HepG2 (cell line): Measurements from ENCODE around the gene BPIFB6. TPM values are rescaled to one million over a fixed set of nuclear protein-coding genes. Genes with fewer than 3 reads are reported as not detected.
A peak's percentile ranks its signal among the peaks of the same experiment; 100 is the strongest.

Experiments
- AGO2 ChIP-seq: fragments of 200-400 bp; formaldehyde crosslinking; optimal IDR thresholded peaks from 2 replicates; pipeline ENCODE3; 2017; ENCODE audit warnings: mild to moderate bottlenecking, low read depth, low read length, moderate library complexity
- AKAP8 ChIP-seq: sonication (generic); formaldehyde crosslinking; IDR thresholded peaks from 2 replicates; pipeline ENCODE4 v1.5.1; 2020; ENCODE audit warnings: mild to moderate bottlenecking, missing genetic modification reagents
- JUND ChIP-seq: sonication (generic); formaldehyde crosslinking; IDR thresholded peaks from 2 replicates; pipeline ENCODE4 v1.8.0; 2022; ENCODE audit warnings: mild to moderate bottlenecking, missing genetic modification reagents
- KDM5B ChIP-seq: sonication (generic); formaldehyde crosslinking; IDR thresholded peaks from 2 replicates; pipeline ENCODE4 v1.4.0; 2020; ENCODE audit warnings: missing genetic modification reagents, mild to moderate bottlenecking, borderline replicate concordance
- KLF11 ChIP-seq: IDR thresholded peaks from 2 replicates; pipeline ENCODE4 v1.6.1; 2016; ENCODE audit warnings: missing compliant biosample characterization
- MAFG ChIP-seq: sonication (generic); formaldehyde crosslinking; IDR thresholded peaks from 2 replicates; pipeline ENCODE4 v1.5.1; 2020; ENCODE audit warnings: mild to moderate bottlenecking, missing genetic modification reagents
- MEIS1 ChIP-seq: sonication (generic); formaldehyde crosslinking; IDR thresholded peaks from 2 replicates; pipeline ENCODE4 v1.9.0; 2021; ENCODE audit warnings: mild to moderate bottlenecking, missing genetic modification reagents, moderate library complexity, borderline replicate concordance
- SAFB2 ChIP-seq: sonication (generic); formaldehyde crosslinking; IDR thresholded peaks from 2 replicates; pipeline ENCODE4 v1.5.1; 2020; ENCODE audit warnings: missing genetic modification reagents, low read depth, mild to moderate bottlenecking, borderline replicate concordance
- ZMYM2 ChIP-seq: sonication (generic); formaldehyde crosslinking; IDR thresholded peaks from 2 replicates; pipeline ENCODE4 v1.8.0; 2022; ENCODE audit warnings: mild to moderate bottlenecking, missing genetic modification reagents
- ZNF276 ChIP-seq: sonication (generic); formaldehyde crosslinking; IDR thresholded peaks from 2 replicates; pipeline ENCODE4 v1.4.0; 2020; ENCODE audit warnings: mild to moderate bottlenecking, low read depth, missing genetic modification reagents
- ZNF619 ChIP-seq: sonication (generic); formaldehyde crosslinking; IDR thresholded peaks from 2 replicates; pipeline ENCODE4 v1.4.0; 2020; ENCODE audit warnings: mild to moderate bottlenecking, missing genetic modification reagents
- ZNF768 ChIP-seq: sonication (generic); formaldehyde crosslinking; IDR thresholded peaks from 2 replicates; pipeline ENCODE4 v1.4.0; 2020; ENCODE audit warnings: missing genetic modification reagents
- ZNF776 ChIP-seq: sonication (generic); formaldehyde crosslinking; IDR thresholded peaks from 2 replicates; pipeline ENCODE4 v1.4.0; 2020; ENCODE audit warnings: mild to moderate bottlenecking, missing genetic modification reagents
- ZNF839 ChIP-seq: sonication (generic); formaldehyde crosslinking; IDR thresholded peaks from 2 replicates; pipeline ENCODE4 v1.4.0; 2020; ENCODE audit warnings: missing genetic modification reagents, mild to moderate bottlenecking, borderline replicate concordance
- polyA plus RNA-seq, 8 experiments: library from polyadenylated mRNA; depleted of rRNA in 3 of 8; stranded (reverse) in 7 of 8; unstranded in 1 of 8; fragments of >200 nt; fragmentation: Illumina TruSeq in 4 of 8; extraction: Trizol in 4 of 8; gene quantifications; 2 replicates each; pipeline versions ENCODE4 v1.2.1 to v1.2.3, GENCODE V29; 2011 to 2016; ENCODE audit warnings: low read depth in 4 of 8, missing spikeins in 1 of 8, mixed read lengths in 1 of 8; ENCODE audit not compliant: insufficient read depth in 1 of 8
- total RNA-seq, 5 experiments: library from RNA; depleted of rRNA; stranded (reverse); fragments of >200 nt; fragmentation: Illumina TruSeq; extraction: Trizol; gene quantifications; 2 replicates each; pipeline ENCODE4 v1.2.3, GENCODE V29; 2016; ENCODE audit warnings: low read depth in 1 of 5
- TF ChIP-seq, protein P1 (sequence below): sonication (generic); formaldehyde crosslinking; IDR thresholded peaks from 2 replicates; pipeline ENCODE4 v1.5.0; 2020; ENCODE audit warnings: missing genetic modification reagents, mild to moderate bottlenecking, borderline replicate concordance
- TF ChIP-seq, protein P2 (sequence below), 2 experiments: sonication (generic) in 1 of 2; formaldehyde crosslinking in 1 of 2; IDR thresholded peaks; 2 replicates each; pipeline versions ENCODE4 v1.6.1 to v1.9.0; 2014 to 2022; ENCODE audit warnings: antibody characterized with exemption in 1 of 2, borderline replicate concordance in 1 of 2, inconsistent platforms in 1 of 2, low read depth in 1 of 2, missing genetic modification reagents in 1 of 2
- TF ChIP-seq, protein P3 (sequence below): sonication (generic); formaldehyde crosslinking; IDR thresholded peaks from 2 replicates; pipeline ENCODE4 v1.4.0; 2020; ENCODE audit warnings: missing genetic modification reagents

The BPIFB6 gene
- total and polyA plus RNA-seq, 2 of the 13 experiments (the other 11 are each of a cell fraction or from before 2014, with no cell fraction given) = 0.13 to 1.7 TPM

- TF ChIP-seq ZNF276 (CRISPR knock-in tag) (no peak), ZMYM2 (CRISPR knock-in tag) (0 out of 2 replicates have a peak, but pooled peaks have one; percentile 14), ZNF839 (no peak), MAFG (CRISPR knock-in tag) (no peak), ZNF619 (0 out of 2 replicates have a peak, but pooled peaks have one; percentile 23), AKAP8 (CRISPR knock-in tag) (peak; percentile 56; the same call in 1 of the 2 replicates), JUND (CRISPR knock-in tag) (no peak), MEIS1 (0 out of 2 replicates have a peak, but pooled peaks have one; percentile 33), KLF11 (no peak), SAFB2 (CRISPR knock-in tag) (0 out of 2 replicates have a peak, but pooled peaks have one; percentile 62), AGO2 (peak; percentile 98), ZNF768 (CRISPR knock-in tag) (peak; percentile 98), ZNF776 (0 out of 2 replicates have a peak, but pooled peaks have one; percentile 53), KDM5B (CRISPR knock-in tag) (0 out of 2 replicates have a peak, but pooled peaks have one; percentile 41)
- TF ChIP-seq, protein P1, sequence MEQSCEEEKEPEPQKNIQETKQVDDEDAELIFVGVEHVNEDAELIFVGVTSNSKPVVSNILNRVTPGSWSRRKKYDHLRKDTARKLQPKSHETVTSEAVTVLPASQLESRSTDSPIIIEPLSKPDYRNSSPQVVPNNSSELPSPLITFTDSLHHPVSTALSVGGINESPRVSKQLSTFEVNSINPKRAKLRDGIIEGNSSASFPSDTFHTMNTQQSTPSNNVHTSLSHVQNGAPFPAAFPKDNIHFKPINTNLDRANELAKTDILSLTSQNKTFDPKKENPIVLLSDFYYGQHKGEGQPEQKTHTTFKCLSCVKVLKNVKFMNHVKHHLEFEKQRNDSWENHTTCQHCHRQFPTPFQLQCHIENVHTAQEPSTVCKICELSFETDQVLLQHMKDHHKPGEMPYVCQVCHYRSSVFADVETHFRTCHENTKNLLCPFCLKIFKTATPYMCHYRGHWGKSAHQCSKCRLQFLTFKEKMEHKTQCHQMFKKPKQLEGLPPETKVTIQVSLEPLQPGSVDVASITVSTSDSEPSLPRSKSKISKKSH = no peak
- TF ChIP-seq, protein P2, sequence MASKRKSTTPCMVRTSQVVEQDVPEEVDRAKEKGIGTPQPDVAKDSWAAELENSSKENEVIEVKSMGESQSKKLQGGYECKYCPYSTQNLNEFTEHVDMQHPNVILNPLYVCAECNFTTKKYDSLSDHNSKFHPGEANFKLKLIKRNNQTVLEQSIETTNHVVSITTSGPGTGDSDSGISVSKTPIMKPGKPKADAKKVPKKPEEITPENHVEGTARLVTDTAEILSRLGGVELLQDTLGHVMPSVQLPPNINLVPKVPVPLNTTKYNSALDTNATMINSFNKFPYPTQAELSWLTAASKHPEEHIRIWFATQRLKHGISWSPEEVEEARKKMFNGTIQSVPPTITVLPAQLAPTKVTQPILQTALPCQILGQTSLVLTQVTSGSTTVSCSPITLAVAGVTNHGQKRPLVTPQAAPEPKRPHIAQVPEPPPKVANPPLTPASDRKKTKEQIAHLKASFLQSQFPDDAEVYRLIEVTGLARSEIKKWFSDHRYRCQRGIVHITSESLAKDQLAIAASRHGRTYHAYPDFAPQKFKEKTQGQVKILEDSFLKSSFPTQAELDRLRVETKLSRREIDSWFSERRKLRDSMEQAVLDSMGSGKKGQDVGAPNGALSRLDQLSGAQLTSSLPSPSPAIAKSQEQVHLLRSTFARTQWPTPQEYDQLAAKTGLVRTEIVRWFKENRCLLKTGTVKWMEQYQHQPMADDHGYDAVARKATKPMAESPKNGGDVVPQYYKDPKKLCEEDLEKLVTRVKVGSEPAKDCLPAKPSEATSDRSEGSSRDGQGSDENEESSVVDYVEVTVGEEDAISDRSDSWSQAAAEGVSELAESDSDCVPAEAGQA (IDR thresholded peaks at IDR 0.05; ENCODE audit: low read depth) = no peak
- TF ChIP-seq, protein P2 (CRISPR knock-in tag; IDR thresholded peaks at IDR 0.05; ENCODE audit: borderline replicate concordance) = no peak
- TF ChIP-seq, protein P3, sequence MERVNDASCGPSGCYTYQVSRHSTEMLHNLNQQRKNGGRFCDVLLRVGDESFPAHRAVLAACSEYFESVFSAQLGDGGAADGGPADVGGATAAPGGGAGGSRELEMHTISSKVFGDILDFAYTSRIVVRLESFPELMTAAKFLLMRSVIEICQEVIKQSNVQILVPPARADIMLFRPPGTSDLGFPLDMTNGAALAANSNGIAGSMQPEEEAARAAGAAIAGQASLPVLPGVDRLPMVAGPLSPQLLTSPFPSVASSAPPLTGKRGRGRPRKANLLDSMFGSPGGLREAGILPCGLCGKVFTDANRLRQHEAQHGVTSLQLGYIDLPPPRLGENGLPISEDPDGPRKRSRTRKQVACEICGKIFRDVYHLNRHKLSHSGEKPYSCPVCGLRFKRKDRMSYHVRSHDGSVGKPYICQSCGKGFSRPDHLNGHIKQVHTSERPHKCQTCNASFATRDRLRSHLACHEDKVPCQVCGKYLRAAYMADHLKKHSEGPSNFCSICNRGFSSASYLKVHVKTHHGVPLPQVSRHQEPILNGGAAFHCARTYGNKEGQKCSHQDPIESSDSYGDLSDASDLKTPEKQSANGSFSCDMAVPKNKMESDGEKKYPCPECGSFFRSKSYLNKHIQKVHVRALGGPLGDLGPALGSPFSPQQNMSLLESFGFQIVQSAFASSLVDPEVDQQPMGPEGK (CRISPR knock-in tag) = no peak
Measured at GRCh38 chr20:33013701-33014326, 17.6 kb upstream of the BPIFB6 start (continued).
